Measurements from ENCODE around the gene KIF9.

DNA sequence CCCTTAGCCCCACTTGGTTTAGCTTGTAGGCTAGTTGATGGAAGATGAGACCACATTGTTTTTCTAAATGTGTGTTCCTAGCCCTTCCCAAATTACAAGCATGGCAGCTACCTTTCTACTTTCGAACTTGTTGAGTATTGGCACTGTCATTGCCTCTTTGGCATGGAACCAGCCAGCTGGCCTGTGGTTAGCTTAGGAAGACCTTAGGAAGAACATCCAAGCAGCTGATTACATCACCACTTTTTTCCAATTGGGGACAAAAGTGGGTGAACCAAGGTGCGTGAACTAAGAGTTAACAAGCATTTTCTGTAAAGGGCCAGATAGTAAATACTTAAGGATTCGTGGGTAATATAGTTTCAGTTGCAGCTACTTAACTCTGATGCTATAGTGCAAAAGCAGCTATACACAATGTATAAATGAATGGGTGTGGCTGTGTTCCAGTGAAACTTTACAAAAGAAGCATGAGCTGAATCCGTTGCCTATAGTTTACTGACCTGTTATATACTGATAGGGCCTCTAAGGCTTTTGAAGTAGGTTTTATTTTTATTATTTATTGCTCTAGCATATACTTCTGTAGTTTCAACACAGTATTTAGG lies 8.7 kb upstream of the KIF9 start:
- TF ChIP-seq EZH2 (IDR thresholded peaks at IDR 0.05), result no peak
- TF ChIP-seq POLR2AphosphoS5 (IDR thresholded peaks at IDR 0.05; ENCODE audit: borderline replicate concordance, low read depth, low read length), result no peak

Measured in SK-N-MC (cell line).